Caco-2 (cell line): Measurements from ENCODE around the gene ZBTB17. TPM values are rescaled to one million over a fixed set of nuclear protein-coding genes. Genes with fewer than 3 reads are reported as not detected.
"Not testable (repeated sequence)": the region's sequence is repeated elsewhere in the genome, so short reads cannot be mapped to it uniquely, and the experiment has no call there.

Source experiments
- BruUV-seq: library from RNA; stranded (reverse); fragments of 400-500 nt; replicated peaks from 2 replicates; lab custom pipeline; 2021; lab: Mats Ljungman, UMichigan
- CTCF ChIA-PET: fragments of 300-600 bp; sonication (Branson Sonifier 250); formaldehyde crosslinking; loops from one replicate; lab custom pipeline; 2022; ENCODE audit warnings: antibody characterized with exemption; lab: Charles Lee
- POLR2A ChIA-PET: fragments of 300-600 bp; sonication (Branson Sonifier 250); formaldehyde crosslinking; loops from one replicate; lab custom pipeline; 2022; ENCODE audit warnings: antibody characterized with exemption; lab: Charles Lee
- DNase-seq, 2 experiments: peaks; one replicate each; pipeline versions ENCODE4 v3.0.0 to v3.0.0-alpha.2; 2020 to 2022
- H3K27me3 ChIP-seq: replicated peaks from 2 replicates; pipeline ENCODE4 v1.6.0; 2011; ENCODE audit warnings: low read length; ENCODE audit not compliant: control insufficient read depth, insufficient read depth
- H3K36me3 ChIP-seq: 2 replicates; pipeline ENCODE4 v1.5.1; 2011; ENCODE audit warnings: low read length; ENCODE audit not compliant: control insufficient read depth, insufficient read depth
- H3K4me1 ChIP-seq: fragments of 250-450 bp; sonication (Bioruptor Pico); 2 replicates; pipeline ENCODE4 v1.5.1; 2020; ENCODE audit warnings: mild to moderate bottlenecking
- H3K4me3 ChIP-seq: 2 replicates; pipeline ENCODE4 v1.5.1; 2011; ENCODE audit warnings: low read depth, mild to moderate bottlenecking, control low read depth, low read length
- H3K9me3 ChIP-seq: fragments of 250-450 bp; sonication (Bioruptor Pico); 2 replicates; pipeline ENCODE4 v1.5.1; 2020; ENCODE audit warnings: mild to moderate bottlenecking, moderate library complexity
- H3K27ac Mint-ChIP-seq: one replicate; pipeline ENCODE4 v1.8.0; 2022; ENCODE audit warnings: mixed read lengths; ENCODE audit not compliant: unreplicated experiment
- H3K27me3 Mint-ChIP-seq: one replicate; pipeline ENCODE4 v1.8.0; 2022; ENCODE audit warnings: mixed read lengths; ENCODE audit not compliant: insufficient read depth, unreplicated experiment
- H3K36me3 Mint-ChIP-seq: one replicate; pipeline ENCODE4 v1.8.0; 2022; ENCODE audit warnings: mild to moderate bottlenecking, mixed read lengths; ENCODE audit not compliant: insufficient read depth, unreplicated experiment
- H3K4me1 Mint-ChIP-seq: one replicate; pipeline ENCODE4 v1.8.0; 2022; ENCODE audit warnings: low read depth, mixed read lengths; ENCODE audit not compliant: unreplicated experiment
- H3K4me3 Mint-ChIP-seq: one replicate; pipeline ENCODE4 v1.8.0; 2022; ENCODE audit warnings: mild to moderate bottlenecking, moderate library complexity, mixed read lengths; ENCODE audit not compliant: unreplicated experiment
- H3K9me3 Mint-ChIP-seq: one replicate; pipeline ENCODE4 v1.8.0; 2022; ENCODE audit warnings: mixed read lengths; ENCODE audit not compliant: unreplicated experiment
- intact Hi-C: fragments of 100-400 bp; cut with micrococcal nuclease; formaldehyde crosslinking; loops from one replicate; pipeline ENCODE4 v1.10.0; 2022; ENCODE audit not compliant: unreplicated experiment
- total RNA-seq: library from RNA; stranded (reverse); gene quantifications from 2 replicates; pipeline ENCODE4 v1.2.3, GENCODE V29; 2022
- TF ChIP-seq, protein P1 (sequence below), 2 experiments: fragments of 200-600 bp in 1 of 2; IDR thresholded peaks; 1 replicate in 1 of 2; 2 replicates in 1 of 2; pipeline versions ENCODE4 v1.5.1 to v1.8.0; 2011 to 2022; ENCODE audit warnings: antibody characterized with exemption in 1 of 2, control low read depth in 1 of 2, inconsistent platforms in 1 of 2, low read depth in 1 of 2, low read length in 1 of 2, mild to moderate bottlenecking in 1 of 2, moderate library complexity in 1 of 2; ENCODE audit not compliant: insufficient read depth in 1 of 2, severe bottlenecking in 1 of 2, unreplicated experiment in 1 of 2

Gene ZBTB17
- total RNA-seq, 1 experiment from 2014 or later = 23.5 TPM

- Mint-ChIP-seq H3K36me3 (peaks cover 61% of the 10 kb centered on the region), H3K4me3 (no peak overlapping the region), H3K27ac (no peak overlapping the region), H3K27me3 (no peaks in the 10 kb centered on the region), H3K9me3 (no peaks in the 10 kb centered on the region), H3K4me1 (no peaks in the 10 kb centered on the region)
- H3K4me1 ChIP-seq = no peaks in the 10 kb centered on the region
- no TSS peak for BruUV-seq
- DNase-seq = no peak
- intact Hi-C loops = no loop called here
- POLR2A ChIA-PET = no interaction called here
- CTCF ChIA-PET = no interaction called here
- TF ChIP-seq, protein P1, sequence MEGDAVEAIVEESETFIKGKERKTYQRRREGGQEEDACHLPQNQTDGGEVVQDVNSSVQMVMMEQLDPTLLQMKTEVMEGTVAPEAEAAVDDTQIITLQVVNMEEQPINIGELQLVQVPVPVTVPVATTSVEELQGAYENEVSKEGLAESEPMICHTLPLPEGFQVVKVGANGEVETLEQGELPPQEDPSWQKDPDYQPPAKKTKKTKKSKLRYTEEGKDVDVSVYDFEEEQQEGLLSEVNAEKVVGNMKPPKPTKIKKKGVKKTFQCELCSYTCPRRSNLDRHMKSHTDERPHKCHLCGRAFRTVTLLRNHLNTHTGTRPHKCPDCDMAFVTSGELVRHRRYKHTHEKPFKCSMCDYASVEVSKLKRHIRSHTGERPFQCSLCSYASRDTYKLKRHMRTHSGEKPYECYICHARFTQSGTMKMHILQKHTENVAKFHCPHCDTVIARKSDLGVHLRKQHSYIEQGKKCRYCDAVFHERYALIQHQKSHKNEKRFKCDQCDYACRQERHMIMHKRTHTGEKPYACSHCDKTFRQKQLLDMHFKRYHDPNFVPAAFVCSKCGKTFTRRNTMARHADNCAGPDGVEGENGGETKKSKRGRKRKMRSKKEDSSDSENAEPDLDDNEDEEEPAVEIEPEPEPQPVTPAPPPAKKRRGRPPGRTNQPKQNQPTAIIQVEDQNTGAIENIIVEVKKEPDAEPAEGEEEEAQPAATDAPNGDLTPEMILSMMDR (IDR thresholded peaks at IDR 0.05; ENCODE audit: insufficient read depth in 1 of 2, low read depth in 1 of 2, low read length in 1 of 2, severe bottlenecking in 1 of 2, unreplicated experiment in 1 of 2) = no peak
- H3K9me3 ChIP-seq = no peaks in the 10 kb centered on the region
- H3K4me3 ChIP-seq = no peak overlapping the region
- no peaks in the 10 kb centered on the region for H3K27me3 ChIP-seq
- H3K36me3 ChIP-seq = no peaks in the 10 kb centered on the region
Measured at GRCh38 chr1:15916417-15916816, 59.5 kb downstream of the ZBTB17 start.

DNA sequence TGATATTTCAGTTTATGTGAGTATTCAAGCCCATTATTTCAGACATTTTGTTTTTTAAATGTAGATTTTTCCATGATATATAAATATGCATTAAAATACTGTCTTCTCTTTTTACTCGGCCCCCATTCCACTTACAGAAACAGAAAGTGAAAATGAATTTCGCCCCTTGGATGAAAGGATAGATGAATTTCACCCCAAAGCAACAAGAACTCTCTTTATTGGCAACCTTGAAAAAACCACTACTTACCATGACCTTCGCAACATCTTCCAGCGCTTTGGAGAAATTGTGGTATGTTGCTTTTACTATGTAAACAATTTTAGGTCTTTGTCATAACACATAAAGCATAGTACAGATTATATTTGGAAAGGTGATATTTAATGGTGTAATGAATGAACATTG, 59.9 kb downstream of the ZBTB17 start:
- intact Hi-C loops = no loop called here
- Mint-ChIP-seq H3K4me3 (no peak overlapping the region), H3K27ac (no peak overlapping the region), H3K27me3 (no peaks in the 10 kb centered on the region), H3K36me3 (peaks cover 62% of the 10 kb centered on the region), H3K4me1 (no peaks in the 10 kb centered on the region), H3K9me3 (no peaks in the 10 kb centered on the region)
- no peak for DNase-seq
- H3K36me3 ChIP-seq = no peaks in the 10 kb centered on the region
- CTCF ChIA-PET = no interaction called here
- no TSS peak for BruUV-seq
- H3K4me1 ChIP-seq = no peaks in the 10 kb centered on the region
- H3K27me3 ChIP-seq = no peaks in the 10 kb centered on the region
- POLR2A ChIA-PET = no interaction called here
- no peaks in the 10 kb centered on the region for H3K9me3 ChIP-seq
- TF ChIP-seq, protein P1 (IDR thresholded peaks at IDR 0.05; ENCODE audit: insufficient read depth in 1 of 2, low read depth in 1 of 2, low read length in 1 of 2, severe bottlenecking in 1 of 2, unreplicated experiment in 1 of 2) = no peak
- H3K4me3 ChIP-seq = no peak overlapping the region

- BruUV-seq = not testable (repeated sequence)
Measured at GRCh38 chr1:15913607-15914006, 62.3 kb downstream of the ZBTB17 start.

DNA sequence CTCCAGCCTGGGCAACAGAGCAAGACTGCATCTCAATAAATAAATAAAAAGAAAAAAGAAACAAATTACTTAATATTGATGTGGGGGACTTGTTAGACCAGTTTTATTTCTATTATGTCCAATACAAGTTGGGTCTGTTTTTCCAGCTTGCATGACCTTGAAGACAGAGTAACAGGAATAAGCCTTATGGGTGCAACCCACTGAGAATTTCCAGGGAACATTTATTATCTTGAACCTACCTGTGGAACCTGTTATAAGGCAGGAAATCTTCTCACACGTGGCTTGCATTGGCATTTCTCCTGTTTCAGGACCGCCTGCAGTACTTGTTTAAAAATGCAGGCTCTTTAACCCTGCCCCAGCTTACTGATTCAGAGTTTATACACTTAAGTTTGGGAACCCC, 64.0 kb downstream of the ZBTB17 start:
- Mint-ChIP-seq H3K4me3 (no peak overlapping the region), H3K4me1 (no peaks in the 10 kb centered on the region), H3K27me3 (no peaks in the 10 kb centered on the region), H3K27ac (no peak overlapping the region), H3K36me3 (peaks cover 71% of the 10 kb centered on the region), H3K9me3 (no peaks in the 10 kb centered on the region)
- Histone ChIP-seq H3K36me3 (no peaks in the 10 kb centered on the region), H3K4me3 (no peak overlapping the region), H3K27me3 (no peaks in the 10 kb centered on the region), H3K4me1 (no peaks in the 10 kb centered on the region), H3K9me3 (no peaks in the 10 kb centered on the region)
- intact Hi-C loops = no loop called here
- POLR2A ChIA-PET = no interaction called here
- no peak for DNase-seq
- CTCF ChIA-PET = no interaction called here
- TF ChIP-seq, protein P1 (IDR thresholded peaks at IDR 0.05; ENCODE audit: insufficient read depth in 1 of 2, low read depth in 1 of 2, low read length in 1 of 2, severe bottlenecking in 1 of 2, unreplicated experiment in 1 of 2) = no peak
- no TSS peak for BruUV-seq

More at GRCh38 chr1:15913607-15914006, 62.3 kb downstream of the ZBTB17 start:
- CTCF ChIA-PET, H3K36me3 ChIP-seq, H3K4me1 ChIP-seq, H3K9me3 Mint-ChIP-seq, H3K4me3 Mint-ChIP-seq, H3K27ac Mint-ChIP-seq, POLR2A ChIA-PET, H3K4me3 ChIP-seq, intact Hi-C loops, DNase-seq, H3K4me1 Mint-ChIP-seq, H3K27me3 Mint-ChIP-seq, H3K27me3 ChIP-seq, H3K9me3 ChIP-seq: not testable (repeated sequence)
- H3K36me3 Mint-ChIP-seq = peaks cover 74% of the 10 kb centered on the region
